Skeletal muscle cell (primary cell): ENCODE measurements around the gene BSN.

Experiments used
- DNase-seq: peaks from one replicate; pipeline ENCODE4 v3.0.0-alpha.2; 2010; ENCODE audit warnings: low read depth
- H3K4me3 ChIP-seq: 2 replicates; pipeline ENCODE4 v1.5.1; 2011; ENCODE audit warnings: low read depth, mild to moderate bottlenecking, control low read depth, low read length, moderate library complexity

The BSN gene

GRCh38 chr3:49553692-49554632, at the start of gene BSN:
Gene BSN (plus strand): TSS chr3:49554477. CDS start chr3:49554603, 126 bp downstream.
- H3K4me3 ChIP-seq = peak within 1 kb of the TSS; percentile 61

GRCh38 chr3:49506906-49507305, 47.4 kb upstream of the BSN start:
- no peak overlapping the region for H3K4me3 ChIP-seq
- no peak for DNase-seq

More at GRCh38 chr3:49553692-49554632, at the start of gene BSN:
- DNase-seq = peak; percentile 59

- no peak for DNase-seq
Measured at GRCh38 chr3:49509028-49509561, 45.2 kb upstream of the BSN start.

GRCh38 chr3:49511639-49512038, 42.6 kb upstream of the BSN start:
- no peak for DNase-seq
- H3K4me3 ChIP-seq = no peak overlapping the region

More at GRCh38 chr3:49509028-49509561, 45.2 kb upstream of the BSN start:
- H3K4me3 ChIP-seq = no peak overlapping the region

- no peak for DNase-seq
Measured at GRCh38 chr3:49512781-49513355, 41.4 kb upstream of the BSN start.

GRCh38 chr3:49513494-49514124, 40.7 kb upstream of the BSN start:
- no peak for DNase-seq
- no peak overlapping the region for H3K4me3 ChIP-seq

More at GRCh38 chr3:49512781-49513355, 41.4 kb upstream of the BSN start:
- H3K4me3 ChIP-seq = no peak overlapping the region

GRCh38 chr3:49518016-49518415, 36.3 kb upstream of the BSN start:
- no peak overlapping the region for H3K4me3 ChIP-seq
- no peak for DNase-seq

GRCh38 chr3:49518441-49518840, 35.8 kb upstream of the BSN start:
- no peak for DNase-seq
- H3K4me3 ChIP-seq = no peak overlapping the region

- no peak for DNase-seq
- no peak overlapping the region for H3K4me3 ChIP-seq
Measured at GRCh38 chr3:49519296-49519695, 35.0 kb upstream of the BSN start.

GRCh38 chr3:49519916-49520385, 34.3 kb upstream of the BSN start:
- no peak for DNase-seq
- no peak overlapping the region for H3K4me3 ChIP-seq

- H3K4me3 ChIP-seq = no peak overlapping the region
- DNase-seq = no peak
Measured at GRCh38 chr3:49523756-49524747, 30.2 kb upstream of the BSN start.

GRCh38 chr3:49529567-49529966, 24.7 kb upstream of the BSN start:
- H3K4me3 ChIP-seq = no peak overlapping the region

GRCh38 chr3:49530231-49530630, 24.0 kb upstream of the BSN start:
- no peak for DNase-seq
- H3K4me3 ChIP-seq = no peak overlapping the region

More at GRCh38 chr3:49529567-49529966, 24.7 kb upstream of the BSN start:
- no peak for DNase-seq

GRCh38 chr3:49530701-49531100, 23.6 kb upstream of the BSN start:
- no peak overlapping the region for H3K4me3 ChIP-seq
- DNase-seq = no peak

GRCh38 chr3:49531218-49531617, 23.1 kb upstream of the BSN start:
- H3K4me3 ChIP-seq = no peak overlapping the region
- DNase-seq = no peak

GRCh38 chr3:49531715-49532114, 22.6 kb upstream of the BSN start:
- H3K4me3 ChIP-seq = no peak overlapping the region
- no peak for DNase-seq

- H3K4me3 ChIP-seq = no peak overlapping the region
- no peak for DNase-seq
Measured at GRCh38 chr3:49533031-49533430, 21.2 kb upstream of the BSN start.

GRCh38 chr3:49533786-49534519, 20.3 kb upstream of the BSN start:
- no peak overlapping the region for H3K4me3 ChIP-seq
- no peak for DNase-seq
